Neuronal stem cell (in vitro differentiated cells): Measurements from ENCODE around the gene RIMS4.

ENCODE experiments used
- DNase-seq: peaks from one replicate; pipeline ENCODE4 v3.0.0-alpha.2; 2013; ENCODE audit warnings: low spot score
- H2AFZ ChIP-seq: one replicate; pipeline ENCODE4 v1.6.1; 2013; ENCODE audit warnings: mild to moderate bottlenecking, low read length, inconsistent platforms
- H2AK5ac ChIP-seq: 2 replicates; pipeline ENCODE4 v1.6.1; 2013; ENCODE audit warnings: low read depth, mild to moderate bottlenecking, inconsistent platforms, low read length, moderate library complexity, mixed read lengths
- H2BK120ac ChIP-seq: 2 replicates; pipeline ENCODE4 v1.6.1; 2013; ENCODE audit warnings: low read depth, mild to moderate bottlenecking, inconsistent platforms, low read length, moderate library complexity, mixed read lengths
- H2BK12ac ChIP-seq: one replicate; pipeline ENCODE4 v1.6.1; 2013; ENCODE audit warnings: low read length, inconsistent platforms
- H2BK15ac ChIP-seq: 2 replicates; pipeline ENCODE4 v1.6.1; 2013; ENCODE audit warnings: mild to moderate bottlenecking, low read length, inconsistent platforms, mixed read lengths
- H2BK5ac ChIP-seq: one replicate; pipeline ENCODE4 v1.6.1; 2013; ENCODE audit warnings: inconsistent platforms, mild to moderate bottlenecking, low read length, moderate library complexity
- H3K14ac ChIP-seq: one replicate; pipeline ENCODE4 v1.6.1; 2013; ENCODE audit warnings: low read length, inconsistent platforms
- H3K18ac ChIP-seq: 2 replicates; pipeline ENCODE4 v1.6.1; 2013; ENCODE audit warnings: low read length, inconsistent platforms
- H3K23ac ChIP-seq: 2 replicates; pipeline ENCODE4 v1.6.1; 2013; ENCODE audit warnings: low read depth, mild to moderate bottlenecking, mixed read lengths, low read length, inconsistent platforms; ENCODE audit not compliant: poor library complexity
- H3K27ac ChIP-seq: replicated peaks from 3 replicates; pipeline ENCODE4 v1.5.1; 2013; ENCODE audit warnings: low read length, inconsistent platforms
- H3K27me3 ChIP-seq, 3 experiments: 2 replicates each; pipeline ENCODE4 v1.6.1; 2013; ENCODE audit warnings: low read length in 3 of 3, mild to moderate bottlenecking in 2 of 3, inconsistent platforms in 1 of 3, low read depth in 1 of 3, mixed read lengths in 1 of 3, moderate library complexity in 1 of 3; ENCODE audit not compliant: control insufficient read depth in 3 of 3, insufficient read depth in 3 of 3
- H3K36me3 ChIP-seq, 2 donors: replicated peaks in 1 of 2; 2 replicates each; pipeline ENCODE4 v1.6.1; 2013; ENCODE audit warnings: low read length in 2 of 2; ENCODE audit not compliant: control insufficient read depth in 2 of 2, insufficient read depth in 2 of 2
- H3K4ac ChIP-seq: 2 replicates; pipeline ENCODE4 v1.6.1; 2013; ENCODE audit warnings: inconsistent platforms, mild to moderate bottlenecking, low read length, moderate library complexity
- H3K4me1 ChIP-seq, 2 donors: 1 replicate in 1 of 2; 2 replicates in 1 of 2; pipeline ENCODE4 v1.6.1; 2013; ENCODE audit warnings: low read length in 2 of 2, low read depth in 1 of 2; ENCODE audit not compliant: control insufficient read depth in 2 of 2, insufficient read depth in 1 of 2
- H3K4me2 ChIP-seq: one replicate; pipeline ENCODE4 v1.6.1; 2013; ENCODE audit warnings: mild to moderate bottlenecking, low read length, inconsistent platforms; ENCODE audit not compliant: insufficient read depth, poor library complexity, severe bottlenecking
- H3K4me3 ChIP-seq, 2 donors: 2 replicates each; pipeline ENCODE4 v1.5.1; 2013; ENCODE audit warnings: low read length in 2 of 2, mild to moderate bottlenecking in 2 of 2, inconsistent platforms in 1 of 2, moderate library complexity in 1 of 2
- H3K79me1 ChIP-seq: one replicate; pipeline ENCODE4 v1.6.1; 2013; ENCODE audit warnings: low read depth, mild to moderate bottlenecking, inconsistent platforms, low read length, moderate library complexity
- H3K9ac ChIP-seq: one replicate; pipeline ENCODE4 v1.6.1; 2013; ENCODE audit warnings: mild to moderate bottlenecking, low read depth, low read length, inconsistent platforms; ENCODE audit not compliant: poor library complexity
- H3K9me3 ChIP-seq, 2 donors: replicated peaks in 1 of 2; 2 replicates each; pipeline versions ENCODE3 to v1.6.1; 2013; ENCODE audit warnings: low read length in 2 of 2, mild to moderate bottlenecking in 2 of 2, inconsistent platforms in 1 of 2, low read depth in 1 of 2, mixed read lengths in 1 of 2, moderate library complexity in 1 of 2; ENCODE audit not compliant: control insufficient read depth in 2 of 2, insufficient read depth in 1 of 2
- H4K8ac ChIP-seq: one replicate; pipeline ENCODE4 v1.6.1; 2013; ENCODE audit warnings: low read depth, mild to moderate bottlenecking, inconsistent platforms, low read length, moderate library complexity
- H4K91ac ChIP-seq: one replicate; pipeline ENCODE4 v1.6.1; 2013; ENCODE audit warnings: low read length, low read depth, mild to moderate bottlenecking, inconsistent platforms; ENCODE audit not compliant: poor library complexity
- WGBS, 2 donors: extraction: QIAGEN DNeasy Blood & Tissue Kit; methylation state at CpG; one replicate each; pipeline ENCODE4 v1.1.7; 2013; ENCODE audit warnings: missing lambda C conversion rate in 2 of 2, mixed read lengths in 1 of 2; ENCODE audit not compliant: insufficient read length in 2 of 2, insufficient replicate concordance in 1 of 2; ENCODE audit errors: extremely low coverage in 2 of 2; 5-methylcytosine and 5-hydroxymethylcytosine counted together

Gene RIMS4

GRCh38 chr20:44701858-44702256 is 108.5 kb downstream of the RIMS4 start:
- Histone ChIP-seq H3K9me3 (no peaks in the 10 kb centered on the region), H3K27ac (no peak overlapping the region), H3K36me3 (no peaks in the 10 kb centered on the region), H3K4ac (no peak overlapping the region), H3K27me3 (peaks cover 0 to 4% (median 0%) of the 10 kb centered on the region in 3 experiments), H3K4me1 (peaks cover 13 to 18% of the 10 kb centered on the region in 2 donors), H3K23ac (no peak overlapping the region), H3K4me3 (no peak overlapping the region), H3K14ac (no peak overlapping the region), H2BK15ac (no peak overlapping the region), H2AFZ (no peak overlapping the region), H2BK5ac (no peak overlapping the region), H3K4me2 (no peak overlapping the region), H3K79me1 (no peaks in the 10 kb centered on the region), H2BK12ac (no peak overlapping the region), H4K91ac (no peak overlapping the region), H2AK5ac (no peak overlapping the region), H3K9ac (no peak overlapping the region), H4K8ac (no peak overlapping the region), H2BK120ac (no peak overlapping the region), H3K18ac (no peak overlapping the region)
- DNase-seq, result no peak
- no CpG with 5 or more reads among the region's 7 CpGs for WGBS, 2 donors
